Osteoblast (primary cell): ENCODE results near the gene RARB. TPM values are rescaled to one million over a fixed set of nuclear protein-coding genes. Genes with fewer than 3 reads are reported as not detected.
A peak's percentile ranks its signal among the peaks of the same experiment; 100 is the strongest.

Experiments
- DNase-seq: peaks from one replicate; pipeline ENCODE4 v3.0.0; 2011; ENCODE audit warnings: low spot score, mixed read lengths; ENCODE audit not compliant: insufficient read length; ENCODE audit errors: missing footprints
- H2AFZ ChIP-seq: 2 replicates; pipeline ENCODE4 v1.6.0; 2011; ENCODE audit warnings: mild to moderate bottlenecking, low read length
- H3K27ac ChIP-seq: 2 replicates; pipeline ENCODE4 v1.5.1; 2011; ENCODE audit warnings: mild to moderate bottlenecking, low read depth, low read length, moderate library complexity
- H3K27me3 ChIP-seq: 2 replicates; pipeline ENCODE4 v1.6.0; 2012; ENCODE audit warnings: mild to moderate bottlenecking, control low read depth, inconsistent platforms, low read length, moderate library complexity; ENCODE audit not compliant: insufficient read depth
- H3K36me3 ChIP-seq: 2 replicates; pipeline ENCODE4 v1.5.1; 2011; ENCODE audit warnings: mild to moderate bottlenecking, low read length, control low read depth, moderate library complexity; ENCODE audit not compliant: insufficient read depth
- H3K4me1 ChIP-seq: 2 replicates; pipeline ENCODE4 v1.5.1; 2011; ENCODE audit warnings: mild to moderate bottlenecking, low read length, control low read depth, moderate library complexity; ENCODE audit not compliant: insufficient read depth
- H3K4me2 ChIP-seq: 2 replicates; pipeline ENCODE4 v1.6.0; 2011; ENCODE audit warnings: mild to moderate bottlenecking, low read length; ENCODE audit not compliant: insufficient read depth
- H3K4me3 ChIP-seq: fragments of 200-600 bp; sonication (generic); 3 replicates; pipeline ENCODE4 v1.5.1; 2012; ENCODE audit warnings: mild to moderate bottlenecking, low read length, inconsistent platforms; ENCODE audit not compliant: insufficient read depth
- H3K79me2 ChIP-seq: 2 replicates; pipeline ENCODE4 v1.6.0; 2012; ENCODE audit warnings: mild to moderate bottlenecking, low read length, control low read depth, inconsistent platforms; ENCODE audit not compliant: insufficient read depth
- H3K9me3 ChIP-seq: 2 replicates; pipeline ENCODE4 v1.5.1; 2011; ENCODE audit warnings: low read depth, low read length, control low read depth
- H4K20me1 ChIP-seq: 2 replicates; pipeline ENCODE4 v1.6.0; 2012; ENCODE audit warnings: mild to moderate bottlenecking, low read length, control low read depth; ENCODE audit not compliant: insufficient read depth
- total RNA-seq: library from RNA; depleted of rRNA; stranded (reverse); fragments of >200 nt; gene quantifications from 2 replicates; pipeline ENCODE4 v1.2.3, GENCODE V29; 2012
- TF ChIP-seq, protein P1 (sequence below): IDR thresholded peaks from 2 replicates; pipeline ENCODE4 v1.5.1; 2011; ENCODE audit warnings: mild to moderate bottlenecking, low read depth, low read length, moderate library complexity; ENCODE audit errors: extremely low read depth

RARB gene
- total RNA-seq, 1 donor: 7.6 TPM

- Histone ChIP-seq H3K4me1 (peaks cover 19% of the 10 kb centered on the region), H3K79me2 (peaks cover 6% of the 10 kb centered on the region), H3K36me3 (peaks cover 5% of the 10 kb centered on the region), H3K4me3 (no peak overlapping the region), H3K4me2 (no peak overlapping the region), H3K27ac (no peak overlapping the region), H3K9me3 (no peaks in the 10 kb centered on the region), H4K20me1 (no peaks in the 10 kb centered on the region), H3K27me3 (no peaks in the 10 kb centered on the region), H2AFZ (no peak overlapping the region)
- TF ChIP-seq, protein P1, sequence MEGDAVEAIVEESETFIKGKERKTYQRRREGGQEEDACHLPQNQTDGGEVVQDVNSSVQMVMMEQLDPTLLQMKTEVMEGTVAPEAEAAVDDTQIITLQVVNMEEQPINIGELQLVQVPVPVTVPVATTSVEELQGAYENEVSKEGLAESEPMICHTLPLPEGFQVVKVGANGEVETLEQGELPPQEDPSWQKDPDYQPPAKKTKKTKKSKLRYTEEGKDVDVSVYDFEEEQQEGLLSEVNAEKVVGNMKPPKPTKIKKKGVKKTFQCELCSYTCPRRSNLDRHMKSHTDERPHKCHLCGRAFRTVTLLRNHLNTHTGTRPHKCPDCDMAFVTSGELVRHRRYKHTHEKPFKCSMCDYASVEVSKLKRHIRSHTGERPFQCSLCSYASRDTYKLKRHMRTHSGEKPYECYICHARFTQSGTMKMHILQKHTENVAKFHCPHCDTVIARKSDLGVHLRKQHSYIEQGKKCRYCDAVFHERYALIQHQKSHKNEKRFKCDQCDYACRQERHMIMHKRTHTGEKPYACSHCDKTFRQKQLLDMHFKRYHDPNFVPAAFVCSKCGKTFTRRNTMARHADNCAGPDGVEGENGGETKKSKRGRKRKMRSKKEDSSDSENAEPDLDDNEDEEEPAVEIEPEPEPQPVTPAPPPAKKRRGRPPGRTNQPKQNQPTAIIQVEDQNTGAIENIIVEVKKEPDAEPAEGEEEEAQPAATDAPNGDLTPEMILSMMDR: no peak
- DNase-seq: no peak
Measured at GRCh38 chr3:25461946-25462345, 33.9 kb downstream of the RARB start.

GRCh38 chr3:25462495-25462894 lies 34.4 kb downstream of the RARB start:
- H3K27ac ChIP-seq: no peak overlapping the region
- TF ChIP-seq, protein P1: no peak
- peaks cover 17% of the 10 kb centered on the region for H3K4me1 ChIP-seq
- no peak for DNase-seq
- no peak overlapping the region for H2AFZ ChIP-seq
- H3K9me3 ChIP-seq: no peaks in the 10 kb centered on the region
- H4K20me1 ChIP-seq: no peaks in the 10 kb centered on the region
- peaks cover 3% of the 10 kb centered on the region for H3K79me2 ChIP-seq
- no peak overlapping the region for H3K4me2 ChIP-seq
- no peak overlapping the region for H3K4me3 ChIP-seq
- peaks cover 5% of the 10 kb centered on the region for H3K36me3 ChIP-seq
- H3K27me3 ChIP-seq: no peaks in the 10 kb centered on the region

- H3K79me2 ChIP-seq: peaks cover 3% of the 10 kb centered on the region
- no peaks in the 10 kb centered on the region for H3K27me3 ChIP-seq
- H3K4me1 ChIP-seq: peaks cover 19% of the 10 kb centered on the region
- H3K4me3 ChIP-seq: no peak overlapping the region
- no peak overlapping the region for H3K4me2 ChIP-seq
- no peak overlapping the region for H2AFZ ChIP-seq
- H3K36me3 ChIP-seq: peaks cover 5% of the 10 kb centered on the region
- no peak overlapping the region for H3K27ac ChIP-seq
- H3K9me3 ChIP-seq: no peaks in the 10 kb centered on the region
- TF ChIP-seq, protein P1: no peak
- no peaks in the 10 kb centered on the region for H4K20me1 ChIP-seq
- no peak for DNase-seq
Measured at GRCh38 chr3:25463836-25464418, 35.9 kb downstream of the RARB start.

- DNase-seq: no peak
Measured at GRCh38 chr3:25465266-25465860, 37.3 kb downstream of the RARB start.

More at GRCh38 chr3:25465266-25465860, 37.3 kb downstream of the RARB start:
- H2AFZ ChIP-seq: peak overlapping the region; percentile 26
- peaks cover 5% of the 10 kb centered on the region for H3K36me3 ChIP-seq
- H3K4me1 ChIP-seq: peaks cover 25% of the 10 kb centered on the region
- no peak overlapping the region for H3K4me2 ChIP-seq
- H3K4me3 ChIP-seq: no peak overlapping the region
- H3K27ac ChIP-seq: no peak overlapping the region
- H3K79me2 ChIP-seq: peaks cover 2% of the 10 kb centered on the region
- no peaks in the 10 kb centered on the region for H3K27me3 ChIP-seq
- TF ChIP-seq, protein P1: no peak
- H4K20me1 ChIP-seq: no peaks in the 10 kb centered on the region
- H3K9me3 ChIP-seq: no peaks in the 10 kb centered on the region
